ENCODE data around the gene NKTR.

DNA sequence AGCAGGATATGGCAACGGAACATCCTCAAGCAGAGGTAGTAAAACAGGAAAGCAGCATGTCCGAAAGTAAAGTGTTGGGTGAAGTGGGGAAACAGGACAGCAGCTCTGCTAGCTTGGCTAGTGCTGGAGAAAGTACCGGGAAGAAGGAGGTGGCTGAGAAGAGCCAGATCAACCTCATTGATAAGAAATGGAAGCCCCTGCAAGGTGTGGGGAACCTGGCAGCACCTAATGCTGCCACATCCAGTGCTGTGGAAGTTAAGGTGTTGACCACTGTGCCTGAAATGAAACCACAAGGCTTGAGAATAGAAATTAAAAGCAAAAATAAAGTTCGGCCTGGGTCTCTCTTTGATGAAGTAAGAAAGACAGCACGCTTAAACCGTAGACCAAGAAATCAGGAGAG is 38.7 kb downstream of the NKTR start:
- TF ChIP-seq, protein P1, sequence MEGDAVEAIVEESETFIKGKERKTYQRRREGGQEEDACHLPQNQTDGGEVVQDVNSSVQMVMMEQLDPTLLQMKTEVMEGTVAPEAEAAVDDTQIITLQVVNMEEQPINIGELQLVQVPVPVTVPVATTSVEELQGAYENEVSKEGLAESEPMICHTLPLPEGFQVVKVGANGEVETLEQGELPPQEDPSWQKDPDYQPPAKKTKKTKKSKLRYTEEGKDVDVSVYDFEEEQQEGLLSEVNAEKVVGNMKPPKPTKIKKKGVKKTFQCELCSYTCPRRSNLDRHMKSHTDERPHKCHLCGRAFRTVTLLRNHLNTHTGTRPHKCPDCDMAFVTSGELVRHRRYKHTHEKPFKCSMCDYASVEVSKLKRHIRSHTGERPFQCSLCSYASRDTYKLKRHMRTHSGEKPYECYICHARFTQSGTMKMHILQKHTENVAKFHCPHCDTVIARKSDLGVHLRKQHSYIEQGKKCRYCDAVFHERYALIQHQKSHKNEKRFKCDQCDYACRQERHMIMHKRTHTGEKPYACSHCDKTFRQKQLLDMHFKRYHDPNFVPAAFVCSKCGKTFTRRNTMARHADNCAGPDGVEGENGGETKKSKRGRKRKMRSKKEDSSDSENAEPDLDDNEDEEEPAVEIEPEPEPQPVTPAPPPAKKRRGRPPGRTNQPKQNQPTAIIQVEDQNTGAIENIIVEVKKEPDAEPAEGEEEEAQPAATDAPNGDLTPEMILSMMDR (conservative IDR thresholded peaks at IDR 0.05), result no peak
- no peak for TF ChIP-seq EZH2 (IDR thresholded peaks at IDR 0.05; ENCODE audit: low read depth)
